IMR-90 (cell line): Measurements from ENCODE around the gene MICAL2.

Experiments
- BHLHE40 ChIP-seq: fragments of 150-350 bp; IDR thresholded peaks from 2 replicates; pipeline ENCODE4 v1.6.1; 2016; ENCODE audit warnings: mild to moderate bottlenecking, low read depth, low read length
- CEBPB ChIP-seq: IDR thresholded peaks from 2 replicates; pipeline ENCODE4 v1.6.1; 2012; ENCODE audit warnings: low read depth, low read length, improper control_type of control experiment
- CHD1 ChIP-seq: IDR thresholded peaks from 2 replicates; pipeline ENCODE4 v1.6.1; 2012; ENCODE audit warnings: low read depth, low read length, improper control_type of control experiment
- CTCF ChIP-seq: conservative IDR thresholded peaks from 2 replicates; pipeline ENCODE4 v1.5.1; 2012; ENCODE audit warnings: mild to moderate bottlenecking, low read depth, low read length, improper control_type of control experiment
- FOS ChIP-seq: fragments of 150-350 bp; IDR thresholded peaks from 2 replicates; pipeline ENCODE4 v1.6.1; 2016; ENCODE audit warnings: low read depth, low read length
- MAFK ChIP-seq: IDR thresholded peaks from 2 replicates; pipeline ENCODE4 v1.6.1; 2012; ENCODE audit warnings: low read depth, low read length, improper control_type of control experiment
- MXI1 ChIP-seq: IDR thresholded peaks from 2 replicates; pipeline ENCODE4 v1.6.1; 2012; ENCODE audit warnings: low read depth, mild to moderate bottlenecking, low read length, moderate library complexity, borderline replicate concordance
- NFE2L2 ChIP-seq: fragments of 150-350 bp; IDR thresholded peaks from 2 replicates; pipeline ENCODE4 v1.6.1; 2016; ENCODE audit warnings: low read depth, mild to moderate bottlenecking, low read length
- POLR2A ChIP-seq: IDR thresholded peaks from 2 replicates; pipeline ENCODE4 v1.6.1; 2012; ENCODE audit warnings: mild to moderate bottlenecking, low read depth, low read length
- RAD21 ChIP-seq: IDR thresholded peaks from 2 replicates; pipeline ENCODE4 v1.6.1; 2012; ENCODE audit warnings: low read length, improper control_type of control experiment
- RCOR1 ChIP-seq: IDR thresholded peaks from 2 replicates; pipeline ENCODE4 v1.6.1; 2012; ENCODE audit warnings: mild to moderate bottlenecking, low read length, improper control_type of control experiment; ENCODE audit not compliant: insufficient replicate concordance
- SMC3 ChIP-seq: fragments of 150-350 bp; IDR thresholded peaks from 2 replicates; pipeline ENCODE4 v1.6.1; 2016; ENCODE audit warnings: low read depth, mild to moderate bottlenecking, antibody characterized with exemption, low read length, moderate library complexity
- TF ChIP-seq, protein P1 (sequence below): fragments of 150-350 bp; IDR thresholded peaks from 2 replicates; pipeline ENCODE4 v1.6.1; 2017; ENCODE audit warnings: mild to moderate bottlenecking, antibody characterized with exemption, low read length, low read depth

GRCh38 chr11:12094872-12095800, 15.3 kb upstream of the MICAL2 start:
- no peak for TF ChIP-seq CTCF
- TF ChIP-seq MAFK = no peak
- TF ChIP-seq SMC3 = no peak
- TF ChIP-seq POLR2A = no peak
- TF ChIP-seq CEBPB = no peak
- no peak for TF ChIP-seq MXI1
- TF ChIP-seq, protein P1, sequence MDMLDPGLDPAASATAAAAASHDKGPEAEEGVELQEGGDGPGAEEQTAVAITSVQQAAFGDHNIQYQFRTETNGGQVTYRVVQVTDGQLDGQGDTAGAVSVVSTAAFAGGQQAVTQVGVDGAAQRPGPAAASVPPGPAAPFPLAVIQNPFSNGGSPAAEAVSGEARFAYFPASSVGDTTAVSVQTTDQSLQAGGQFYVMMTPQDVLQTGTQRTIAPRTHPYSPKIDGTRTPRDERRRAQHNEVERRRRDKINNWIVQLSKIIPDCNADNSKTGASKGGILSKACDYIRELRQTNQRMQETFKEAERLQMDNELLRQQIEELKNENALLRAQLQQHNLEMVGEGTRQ = no peak
- TF ChIP-seq BHLHE40 = no peak
- TF ChIP-seq CHD1 = no peak
- TF ChIP-seq NFE2L2 = no peak
- TF ChIP-seq RCOR1 = no peak
- TF ChIP-seq RAD21 = no peak
- no peak for TF ChIP-seq FOS
